HG03439 (cell line): ENCODE results near the gene CHTF8.

Experiments
- ATAC-seq: cut with Tn5 transposase; IDR thresholded peaks from one replicate; pipeline ENCODE4 v1.9.1; 2021; ENCODE audit warnings: mild to moderate bottlenecking, moderate library complexity; ENCODE audit not compliant: unreplicated experiment

The CHTF8 gene

DNA sequence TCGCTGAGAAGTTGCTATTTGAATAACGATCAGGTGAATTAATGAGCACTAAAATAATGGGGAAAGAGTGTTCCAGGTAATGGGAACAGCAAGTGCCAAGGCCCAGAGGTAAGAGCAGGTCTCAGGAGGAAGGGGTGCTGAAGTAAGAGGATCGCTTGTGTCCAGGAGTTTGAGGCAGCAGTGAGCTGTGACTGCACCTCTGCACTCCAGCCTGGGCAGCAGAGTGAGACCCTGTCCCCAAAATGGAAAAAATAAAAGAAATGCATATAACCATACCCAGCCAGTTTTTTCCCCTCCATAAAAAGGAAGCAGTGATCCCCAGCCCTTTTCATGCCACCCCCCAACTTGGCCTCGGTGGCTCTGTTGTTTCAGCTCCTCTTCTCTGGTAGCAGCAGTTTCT, 43.7 kb downstream of the CHTF8 start:
- ATAC-seq, result no peak

DNA sequence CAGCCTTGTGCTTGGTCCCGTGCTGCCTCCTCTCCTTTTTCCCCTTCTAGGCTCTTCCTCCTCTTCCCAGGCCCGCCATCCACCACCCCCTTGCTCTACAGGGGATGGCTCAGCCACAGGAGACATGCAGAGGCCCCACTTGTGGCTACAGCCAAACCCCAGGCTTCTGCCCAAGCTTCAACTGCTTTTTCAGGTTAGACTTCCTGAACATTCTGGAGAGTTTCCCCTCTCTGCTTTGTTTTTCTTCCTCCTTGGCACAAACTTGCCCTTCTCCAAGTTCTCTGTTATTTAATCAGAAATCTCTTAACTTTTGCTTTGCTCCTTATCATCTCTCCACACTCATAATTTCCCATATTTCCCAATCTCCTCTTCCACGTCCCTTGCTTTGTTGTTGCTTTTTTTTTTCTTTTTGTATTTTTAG, 45.2 kb downstream of the CHTF8 start:
- no peak for ATAC-seq

DNA sequence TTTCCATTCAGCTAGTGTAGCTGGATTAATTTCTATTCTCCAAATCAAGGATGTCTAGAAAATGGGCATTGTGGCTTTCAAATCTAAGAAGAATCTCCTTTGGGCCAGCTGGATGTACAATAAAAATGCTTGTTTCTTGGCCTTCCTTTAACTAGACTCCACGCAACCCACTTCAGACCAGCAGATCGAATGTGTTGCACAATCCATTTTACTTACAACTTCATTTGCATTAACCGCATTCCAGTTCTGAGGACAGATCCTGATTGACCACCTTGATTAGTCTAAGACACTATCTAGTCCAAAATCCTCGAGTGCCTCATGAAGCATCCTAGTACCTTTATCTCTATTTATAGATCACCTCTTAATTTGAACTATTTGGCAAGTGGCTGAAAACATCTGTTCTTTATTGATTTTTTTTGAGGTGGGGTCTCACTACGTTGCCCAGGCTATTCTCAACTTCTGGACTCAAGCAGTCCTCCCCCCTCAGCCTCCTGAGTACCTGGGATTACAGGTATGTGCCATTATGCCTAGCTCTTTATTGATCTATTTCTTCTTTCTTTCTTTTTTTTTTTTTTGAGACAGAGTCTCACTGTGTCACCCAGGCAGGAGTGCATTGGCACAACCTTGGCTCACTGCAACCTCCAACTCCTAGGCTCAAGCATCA, 47.2 kb downstream of the CHTF8 start:
- ATAC-seq, result no peak

DNA sequence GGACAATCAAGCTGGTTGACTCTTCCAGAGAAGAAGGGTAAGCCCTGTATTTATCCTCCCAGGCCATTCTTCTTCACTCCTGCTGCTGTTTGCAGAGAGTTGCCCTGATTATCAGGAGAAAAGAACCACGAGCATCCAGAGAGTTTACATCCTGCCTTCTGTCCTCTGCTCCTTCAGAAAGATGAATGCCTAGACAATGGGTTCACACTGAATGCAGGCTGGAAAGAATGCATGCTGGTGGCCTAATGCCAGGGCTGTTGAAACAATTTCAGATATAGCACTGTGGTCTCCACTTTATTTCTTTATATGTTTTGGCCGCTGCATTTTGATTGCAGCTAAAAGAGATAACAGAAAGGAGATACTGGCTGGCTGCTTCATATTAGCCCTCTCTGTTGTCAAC, 48.1 kb downstream of the CHTF8 start:
- no peak for ATAC-seq

DNA sequence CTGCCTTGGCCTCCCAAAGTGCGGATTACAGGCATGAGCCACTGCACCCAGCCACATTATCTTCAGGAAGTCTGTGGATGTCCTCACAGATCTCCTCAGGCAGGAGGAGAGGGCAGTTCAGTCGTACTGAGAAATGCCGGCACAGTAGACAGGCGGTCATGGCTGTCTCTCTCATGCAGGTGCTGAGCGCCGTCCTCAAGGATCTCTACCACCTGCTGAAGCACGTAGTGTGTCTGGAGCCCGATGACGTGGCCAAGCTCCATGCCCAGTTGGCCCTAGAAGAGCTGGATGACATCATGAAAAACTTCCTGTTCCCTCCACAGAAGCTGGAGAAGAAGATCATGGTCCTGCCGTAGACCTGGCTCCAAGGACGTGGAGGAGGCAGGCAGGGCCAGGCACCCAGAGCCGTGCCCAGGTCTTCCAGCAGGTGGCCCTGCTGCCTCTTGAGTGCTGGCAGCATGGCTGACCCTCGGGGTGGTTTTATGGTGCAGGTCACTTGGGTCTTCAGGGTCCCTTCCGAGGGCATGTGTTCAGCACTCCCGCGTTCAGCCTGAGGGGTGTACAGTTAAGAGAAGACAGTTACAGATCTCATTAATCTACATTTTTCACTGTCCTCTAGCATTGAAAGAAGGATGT, 49.0 kb downstream of the CHTF8 start:
- ATAC-seq, result no peak

DNA sequence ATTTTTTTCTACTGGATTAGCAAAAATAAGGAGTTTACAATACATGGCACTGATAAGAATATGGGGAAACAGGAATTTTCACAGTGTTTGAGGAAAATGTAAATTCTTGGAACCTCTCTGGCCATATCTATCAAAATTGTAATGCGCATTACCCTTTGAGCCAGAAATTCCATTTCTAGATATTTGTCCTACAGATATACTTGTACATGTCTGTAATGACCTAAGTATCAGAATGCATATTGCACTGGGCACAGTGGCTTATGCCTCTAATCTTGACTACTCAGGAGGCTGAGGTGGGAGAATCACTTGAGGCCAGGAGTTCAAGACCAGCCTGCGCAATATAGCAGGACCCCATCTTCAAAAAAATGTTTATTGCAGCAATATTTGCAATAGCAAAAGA, 52.7 kb downstream of the CHTF8 start:
- no peak for ATAC-seq

DNA sequence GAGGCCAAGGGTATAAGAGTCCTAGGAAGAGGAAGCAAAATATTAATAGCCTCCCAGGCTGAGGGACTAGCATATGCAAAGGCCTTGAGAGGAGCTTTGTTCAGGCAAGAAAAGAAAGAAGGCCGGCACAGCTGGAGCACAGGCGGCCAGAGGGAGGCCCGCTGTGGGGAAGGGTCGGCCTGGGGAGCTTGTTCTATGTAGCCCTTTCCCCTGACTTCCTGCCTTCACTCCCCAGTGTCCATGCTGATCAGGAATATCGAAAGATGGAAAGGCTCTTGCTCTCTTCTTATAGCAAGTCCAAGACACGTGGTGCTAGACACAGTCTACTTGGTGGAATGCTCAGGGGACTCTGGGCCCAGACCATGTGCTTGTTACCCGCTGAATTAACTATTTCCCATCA, 54.3 kb downstream of the CHTF8 start:
- no peak for ATAC-seq

DNA sequence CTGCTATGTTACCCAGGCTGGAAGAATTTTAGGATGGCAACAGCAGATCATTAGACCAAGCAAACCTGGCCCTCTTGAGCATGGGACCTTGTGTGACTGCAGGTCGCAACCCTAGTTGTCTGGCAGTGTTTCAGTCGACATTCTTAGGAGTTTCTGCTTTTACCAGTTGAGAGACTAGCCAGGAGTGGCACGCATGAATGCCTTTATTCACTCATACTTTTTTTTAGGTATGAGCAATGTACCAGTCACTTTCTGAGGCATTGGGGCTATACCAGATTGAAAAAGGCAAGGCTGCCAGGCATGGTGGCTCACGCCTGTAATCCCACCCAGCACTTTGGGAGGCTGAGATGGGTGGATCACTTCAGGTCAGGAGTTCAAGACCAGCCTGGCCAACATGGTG, 55.1 kb downstream of the CHTF8 start:
- no peak for ATAC-seq

DNA sequence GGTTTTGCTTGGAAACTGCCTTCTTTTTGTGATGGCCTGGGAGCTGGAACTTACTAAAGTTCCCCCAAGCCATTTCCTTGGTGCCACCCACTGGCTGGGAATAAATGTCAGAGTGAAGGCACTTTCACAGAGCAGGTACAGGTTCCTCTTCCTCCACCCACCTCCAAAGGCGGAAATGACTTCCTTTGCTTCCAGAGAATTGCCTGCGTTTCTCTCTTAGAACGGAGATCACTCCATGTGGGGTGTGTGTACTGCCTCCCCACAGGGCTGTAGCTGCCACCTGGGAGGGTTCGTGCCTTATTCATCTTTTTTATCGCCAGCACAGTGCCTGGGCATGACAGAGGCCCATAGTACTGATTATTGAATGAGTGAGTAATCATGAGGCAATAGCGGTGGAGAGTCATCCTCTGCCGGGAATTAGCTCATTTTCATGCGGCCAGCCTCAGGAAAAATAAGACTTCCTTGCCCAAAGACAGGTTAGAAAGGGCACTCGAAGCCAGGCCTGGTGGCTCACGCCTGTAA, 59.1 kb downstream of the CHTF8 start:
- ATAC-seq, result no peak

DNA sequence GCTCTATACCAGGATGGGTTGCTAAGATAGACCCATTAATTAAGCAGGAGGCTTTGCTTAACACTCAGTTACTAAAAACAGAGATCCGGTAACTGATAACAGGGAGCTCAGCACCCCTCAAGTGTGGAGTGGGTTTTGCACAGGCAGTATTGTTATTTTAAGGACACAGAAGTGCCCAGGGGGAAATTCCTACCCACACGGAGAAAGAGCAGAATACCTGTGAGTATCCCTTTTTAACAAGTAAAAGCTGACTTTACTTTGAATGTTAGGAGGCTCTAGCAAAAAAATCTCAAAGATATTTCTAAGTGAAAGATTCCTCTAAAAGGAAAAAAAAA, 59.8 kb downstream of the CHTF8 start:
- ATAC-seq, result no peak

DNA sequence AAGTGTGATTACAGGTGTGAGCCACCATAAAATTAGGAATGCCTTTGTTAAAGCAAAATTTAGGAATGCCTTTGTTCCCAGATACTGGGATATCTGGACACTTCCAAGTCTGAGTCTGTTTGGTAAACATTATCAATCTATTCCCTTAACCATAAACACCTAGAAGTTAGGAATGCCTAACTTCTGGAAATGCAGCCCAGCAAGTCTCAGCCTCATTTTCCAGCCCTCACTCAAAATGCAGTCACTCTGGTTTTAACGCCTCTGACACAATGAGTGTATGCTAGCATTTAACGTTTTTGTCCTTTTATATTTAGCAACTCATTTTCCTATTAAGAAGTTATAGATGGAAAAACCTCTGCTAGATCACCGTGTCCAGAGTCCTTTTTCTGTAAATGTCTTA, 61.4 kb downstream of the CHTF8 start:
- no peak for ATAC-seq

DNA sequence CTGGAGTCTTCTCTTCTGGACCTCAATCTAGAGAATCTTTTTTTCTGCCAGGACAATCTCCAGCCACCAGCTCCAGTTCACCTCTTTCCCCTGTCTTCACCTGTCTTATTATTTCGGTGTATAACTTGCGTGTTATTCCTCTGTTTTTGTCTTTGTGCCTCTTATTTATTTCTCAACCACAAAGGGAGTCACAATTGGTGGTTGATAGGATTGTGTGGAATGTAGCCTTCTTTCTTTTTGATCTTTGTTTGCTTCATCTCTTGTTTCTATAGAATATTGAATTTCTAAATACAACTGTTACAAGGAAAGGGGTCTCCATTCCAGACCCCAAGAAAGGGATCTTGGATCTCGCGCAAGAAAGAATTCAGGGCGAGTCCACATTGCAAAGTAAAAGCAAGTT, 62.9 kb downstream of the CHTF8 start:
- no peak for ATAC-seq
